H9 (cell line): Measurements from ENCODE around the gene GRIFIN. TPM values are rescaled to one million over a fixed set of nuclear protein-coding genes. Genes with fewer than 3 reads are reported as not detected.
A peak's percentile ranks its signal among the peaks of the same experiment; 100 is the strongest.

Experiments
- DNase-seq: peaks from one replicate; pipeline ENCODE4 v3.0.0-alpha.2; 2017
- H2AFZ ChIP-seq: one replicate; pipeline ENCODE4 v1.6.1; 2013; ENCODE audit warnings: mild to moderate bottlenecking, low read length, control low read depth, moderate library complexity
- H2AK5ac ChIP-seq: 2 replicates; pipeline ENCODE4 v1.6.1; 2013; ENCODE audit warnings: low read length, control low read depth, mixed read lengths; ENCODE audit not compliant: insufficient read length
- H2BK120ac ChIP-seq: one replicate; pipeline ENCODE4 v1.6.1; 2013; ENCODE audit warnings: low read depth, mild to moderate bottlenecking, low read length, control low read depth, inconsistent platforms; ENCODE audit not compliant: poor library complexity, severe bottlenecking
- H2BK12ac ChIP-seq: 2 replicates; pipeline ENCODE4 v1.6.1; 2013; ENCODE audit warnings: low read length, control low read depth, mixed read lengths, low read depth; ENCODE audit not compliant: insufficient read length
- H2BK15ac ChIP-seq: 2 replicates; pipeline ENCODE4 v1.6.1; 2013; ENCODE audit warnings: low read depth, low read length, control low read depth
- H2BK20ac ChIP-seq: one replicate; pipeline ENCODE4 v1.6.1; 2013; ENCODE audit warnings: low read depth, mild to moderate bottlenecking, low read length, control low read depth, inconsistent platforms; ENCODE audit not compliant: poor library complexity, severe bottlenecking
- H2BK5ac ChIP-seq: 2 replicates; pipeline ENCODE4 v1.6.1; 2013; ENCODE audit warnings: low read length, control low read depth, mixed read lengths; ENCODE audit not compliant: insufficient read length
- H3K14ac ChIP-seq: 2 replicates; pipeline ENCODE4 v1.6.1; 2013; ENCODE audit warnings: low read length, control low read depth; ENCODE audit not compliant: insufficient read depth
- H3K18ac ChIP-seq: 2 replicates; pipeline ENCODE4 v1.6.1; 2013; ENCODE audit warnings: low read depth, mild to moderate bottlenecking, mixed read lengths, low read length, control low read depth; ENCODE audit not compliant: insufficient read length
- H3K23ac ChIP-seq: 2 replicates; pipeline ENCODE4 v1.6.1; 2013; ENCODE audit warnings: low read length, control low read depth, mixed read lengths, low read depth; ENCODE audit not compliant: insufficient read length
- H3K23me2 ChIP-seq: 2 replicates; pipeline ENCODE4 v1.6.1; 2013; ENCODE audit warnings: low read depth, mild to moderate bottlenecking, mixed read lengths, low read length, control low read depth; ENCODE audit not compliant: insufficient read length, poor library complexity, severe bottlenecking
- H3K27ac ChIP-seq: 2 replicates; pipeline ENCODE4 v1.5.1; 2013; ENCODE audit warnings: low read length, control low read depth, mixed read lengths, low read depth; ENCODE audit not compliant: insufficient read length
- H3K27me3 ChIP-seq: 2 replicates; pipeline ENCODE4 v1.6.1; 2013; ENCODE audit warnings: low read length, control low read depth, inconsistent platforms; ENCODE audit not compliant: insufficient read depth
- H3K4ac ChIP-seq: 2 replicates; pipeline ENCODE4 v1.6.1; 2013; ENCODE audit warnings: low read depth, mild to moderate bottlenecking, control low read depth, inconsistent platforms, low read length, moderate library complexity
- H3K4me1 ChIP-seq: 2 replicates; pipeline ENCODE4 v1.6.1; 2013; ENCODE audit warnings: low read length, control low read depth, inconsistent platforms; ENCODE audit not compliant: insufficient read depth
- H3K4me2 ChIP-seq: 2 replicates; pipeline ENCODE4 v1.6.1; 2013; ENCODE audit warnings: low read length, control low read depth, mixed read lengths; ENCODE audit not compliant: insufficient read length, insufficient read depth
- H3K56ac ChIP-seq: 2 replicates; pipeline ENCODE4 v1.6.1; 2013; ENCODE audit warnings: low read depth, mild to moderate bottlenecking, mixed read lengths, low read length, control low read depth; ENCODE audit not compliant: insufficient read length
- H3K79me1 ChIP-seq: 2 replicates; pipeline ENCODE4 v1.6.1; 2013; ENCODE audit warnings: low read depth, mild to moderate bottlenecking, moderate library complexity, low read length, control low read depth, inconsistent platforms; ENCODE audit not compliant: insufficient read depth, poor library complexity, severe bottlenecking
- H3K79me2 ChIP-seq: 2 replicates; pipeline ENCODE4 v1.6.1; 2013; ENCODE audit warnings: low read length, control low read depth, inconsistent platforms; ENCODE audit not compliant: insufficient read depth
- H3K9ac ChIP-seq: 2 replicates; pipeline ENCODE4 v1.6.1; 2013; ENCODE audit warnings: low read length, control low read depth, mixed read lengths; ENCODE audit not compliant: insufficient read length; ENCODE audit errors: extremely low read depth
- H3K9me3 ChIP-seq: one replicate; pipeline ENCODE4 v1.6.1; 2013; ENCODE audit warnings: low read depth, low read length, inconsistent platforms; ENCODE audit not compliant: control insufficient read depth
- H3T11ph ChIP-seq: one replicate; pipeline ENCODE4 v1.6.1; 2013; ENCODE audit warnings: mild to moderate bottlenecking, low read length, control low read depth, inconsistent platforms
- H4K20me1 ChIP-seq: one replicate; pipeline ENCODE4 v1.6.1; 2013; ENCODE audit not compliant: control insufficient read depth, insufficient read length, insufficient read depth
- H4K5ac ChIP-seq: 2 replicates; pipeline ENCODE4 v1.6.1; 2013; ENCODE audit warnings: low read depth, mild to moderate bottlenecking, mixed read lengths, low read length, control low read depth; ENCODE audit not compliant: insufficient read length
- H4K8ac ChIP-seq: replicated peaks from 2 replicates; pipeline ENCODE4 v1.6.1; 2013; ENCODE audit warnings: low read length, control low read depth, mixed read lengths, low read depth; ENCODE audit not compliant: insufficient read length
- H4K91ac ChIP-seq: 2 replicates; pipeline ENCODE4 v1.6.1; 2013; ENCODE audit warnings: low read depth, mild to moderate bottlenecking, moderate library complexity, mixed read lengths, low read length, control low read depth; ENCODE audit not compliant: insufficient read length
- H3K27ac Mint-ChIP-seq, 3 experiments: 2 replicates in 2 of 3; 3 replicates in 1 of 3; pipeline ENCODE4 v1.8.0; 2020 to 2021; ENCODE audit warnings: mixed read lengths in 3 of 3, mild to moderate bottlenecking in 1 of 3, moderate library complexity in 1 of 3
- H3K27me3 Mint-ChIP-seq: 2 replicates; pipeline ENCODE4 v1.8.0; 2021; ENCODE audit warnings: low read depth, mild to moderate bottlenecking, moderate library complexity, mixed read lengths
- H3K36me3 Mint-ChIP-seq, 3 experiments: 2 replicates in 2 of 3; 3 replicates in 1 of 3; pipeline ENCODE4 v1.8.0; 2020 to 2021; ENCODE audit warnings: low read depth in 3 of 3, mixed read lengths in 3 of 3; ENCODE audit not compliant: insufficient read depth in 1 of 3
- H3K4me1 Mint-ChIP-seq, 2 experiments: 2 replicates each; pipeline ENCODE4 v1.8.0; 2020; ENCODE audit warnings: mixed read lengths in 2 of 2
- H3K4me3 Mint-ChIP-seq, 2 experiments: 2 replicates in 1 of 2; 3 replicates in 1 of 2; pipeline ENCODE4 v1.8.0; 2020 to 2021; ENCODE audit warnings: mild to moderate bottlenecking in 2 of 2, mixed read lengths in 2 of 2, moderate library complexity in 1 of 2
- H3K9me3 Mint-ChIP-seq, 2 experiments: 2 replicates in 1 of 2; 3 replicates in 1 of 2; pipeline ENCODE4 v1.8.0; 2020; ENCODE audit warnings: mild to moderate bottlenecking in 2 of 2, mixed read lengths in 2 of 2, moderate library complexity in 1 of 2
- CTCF ChIP-seq: fragments of 200-600 bp; sonication (generic); conservative IDR thresholded peaks from 3 replicates; pipeline ENCODE4 v1.8.0; 2021; ENCODE audit warnings: antibody characterized with exemption, mild to moderate bottlenecking
- WGBS: extraction: QIAGEN DNeasy Blood & Tissue Kit; methylation state at CpG from one replicate; pipeline ENCODE4 v1.1.7; 2013; ENCODE audit warnings: missing lambda C conversion rate, low lambda C conversion rate, mixed read lengths; ENCODE audit not compliant: insufficient read length; ENCODE audit errors: extremely low coverage; 5-methylcytosine and 5-hydroxymethylcytosine counted together
- total RNA-seq: library from RNA; stranded (reverse); gene quantifications from 2 replicates; pipeline ENCODE4 v1.2.1, GENCODE V29; 2021

GRIFIN gene
- total RNA-seq, 1 experiment from 2014 or later, result not detected

GRCh38 chr7:2472739-2473138 is 3.5 kb downstream of the GRIFIN start:
- H3K9ac ChIP-seq, result no peak overlapping the region
- no peak overlapping the region for H4K5ac ChIP-seq
- no peaks in the 10 kb centered on the region for H4K20me1 ChIP-seq
- H3K14ac ChIP-seq, result no peak overlapping the region
- H4K8ac ChIP-seq, result no peak overlapping the region
- no peaks in the 10 kb centered on the region for H3K23me2 ChIP-seq
- no peak overlapping the region for H2BK20ac ChIP-seq
- H2BK120ac ChIP-seq, result no peak overlapping the region
- H2AFZ ChIP-seq, result no peak overlapping the region
- no peak overlapping the region for H3K4ac ChIP-seq
- no peak overlapping the region for H3K27ac ChIP-seq
- no peak for DNase-seq
- no peaks in the 10 kb centered on the region for H3K9me3 ChIP-seq
- TF ChIP-seq CTCF, result peak; percentile 37; the same call in 2 of the 3 replicates
- H3K9me3 Mint-ChIP-seq, result no peaks in the 10 kb centered on the region; a peak in 2 of 5 replicates
- H2BK12ac ChIP-seq, result no peak overlapping the region
- no peak overlapping the region for H2BK5ac ChIP-seq
- peaks cover 2% of the 10 kb centered on the region; the same call in 1 of the 2 replicates for H3K4me1 ChIP-seq
- no CpG with 5 or more reads among the region's 6 CpGs for WGBS
- peaks cover 22 to 40% of the 10 kb centered on the region in 2 experiments for H3K4me1 Mint-ChIP-seq
- no peak overlapping the region for H3K18ac ChIP-seq
- H3K27ac Mint-ChIP-seq, result no peak overlapping the region
- no peak overlapping the region for H2BK15ac ChIP-seq
- H3K4me2 ChIP-seq, result no peak overlapping the region
- H3K56ac ChIP-seq, result no peak overlapping the region
- H4K91ac ChIP-seq, result no peak overlapping the region
- no peaks in the 10 kb centered on the region for H3K79me1 ChIP-seq
- no peak overlapping the region for H3K4me3 Mint-ChIP-seq
- H3K27me3 ChIP-seq, result no peaks in the 10 kb centered on the region
- H3K27me3 Mint-ChIP-seq, result no peaks in the 10 kb centered on the region; the same call in 1 of the 2 replicates
- no peak overlapping the region for H3T11ph ChIP-seq
- no peaks in the 10 kb centered on the region; a peak in 1 of 7 replicates for H3K36me3 Mint-ChIP-seq
- no peaks in the 10 kb centered on the region for H3K79me2 ChIP-seq
- H2AK5ac ChIP-seq, result no peak overlapping the region
- no peak overlapping the region for H3K23ac ChIP-seq
